ENCODE results near the gene MFNG.

- TF ChIP-seq, protein P1, sequence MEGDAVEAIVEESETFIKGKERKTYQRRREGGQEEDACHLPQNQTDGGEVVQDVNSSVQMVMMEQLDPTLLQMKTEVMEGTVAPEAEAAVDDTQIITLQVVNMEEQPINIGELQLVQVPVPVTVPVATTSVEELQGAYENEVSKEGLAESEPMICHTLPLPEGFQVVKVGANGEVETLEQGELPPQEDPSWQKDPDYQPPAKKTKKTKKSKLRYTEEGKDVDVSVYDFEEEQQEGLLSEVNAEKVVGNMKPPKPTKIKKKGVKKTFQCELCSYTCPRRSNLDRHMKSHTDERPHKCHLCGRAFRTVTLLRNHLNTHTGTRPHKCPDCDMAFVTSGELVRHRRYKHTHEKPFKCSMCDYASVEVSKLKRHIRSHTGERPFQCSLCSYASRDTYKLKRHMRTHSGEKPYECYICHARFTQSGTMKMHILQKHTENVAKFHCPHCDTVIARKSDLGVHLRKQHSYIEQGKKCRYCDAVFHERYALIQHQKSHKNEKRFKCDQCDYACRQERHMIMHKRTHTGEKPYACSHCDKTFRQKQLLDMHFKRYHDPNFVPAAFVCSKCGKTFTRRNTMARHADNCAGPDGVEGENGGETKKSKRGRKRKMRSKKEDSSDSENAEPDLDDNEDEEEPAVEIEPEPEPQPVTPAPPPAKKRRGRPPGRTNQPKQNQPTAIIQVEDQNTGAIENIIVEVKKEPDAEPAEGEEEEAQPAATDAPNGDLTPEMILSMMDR (IDR thresholded peaks at IDR 0.05), result no peak
- TF ChIP-seq EZH2 (IDR thresholded peaks at IDR 0.05; ENCODE audit: borderline replicate concordance, insufficient read depth, low read depth, low read length, poor library complexity, severe bottlenecking), result no peak
Observed at GRCh38 chr22:37456346-37456745, 29.8 kb downstream of the MFNG start.

Data from B cell (primary cell).